HUDEP-2 (cell line): Measurements from ENCODE around the gene OAF.
"Not testable (repeated sequence)": the region's sequence is repeated elsewhere in the genome, so short reads cannot be mapped to it uniquely, and the experiment has no call there.

Experiments used
- DNase-seq, 76 experiments: peaks; one replicate each; lab custom pipeline; 2025; ENCODE audit not compliant: unreplicated experiment in 76 of 76; lab: John Stamatoyannopoulos, UW

OAF gene

DNA sequence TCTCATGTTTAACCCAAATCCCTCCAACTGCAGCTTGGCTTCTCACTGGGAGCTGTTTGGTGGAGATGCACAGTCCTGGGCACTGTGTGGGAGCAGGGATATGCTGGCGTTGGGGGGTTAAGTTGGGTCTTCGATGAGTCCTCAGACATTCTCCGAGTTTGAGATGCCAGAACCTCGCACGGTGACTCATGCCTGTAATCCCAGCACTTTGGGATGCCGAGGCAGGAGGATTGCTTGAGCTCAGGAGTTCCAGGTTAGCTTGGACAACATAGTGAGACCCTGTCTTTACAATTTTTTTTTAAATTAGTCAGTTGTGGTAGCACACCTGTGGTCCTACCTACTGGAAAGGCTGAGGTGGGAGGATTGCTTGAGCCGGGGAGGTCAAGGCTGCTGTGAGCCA is 49.8 kb downstream of the OAF start:
- no peak for DNase-seq

DNA sequence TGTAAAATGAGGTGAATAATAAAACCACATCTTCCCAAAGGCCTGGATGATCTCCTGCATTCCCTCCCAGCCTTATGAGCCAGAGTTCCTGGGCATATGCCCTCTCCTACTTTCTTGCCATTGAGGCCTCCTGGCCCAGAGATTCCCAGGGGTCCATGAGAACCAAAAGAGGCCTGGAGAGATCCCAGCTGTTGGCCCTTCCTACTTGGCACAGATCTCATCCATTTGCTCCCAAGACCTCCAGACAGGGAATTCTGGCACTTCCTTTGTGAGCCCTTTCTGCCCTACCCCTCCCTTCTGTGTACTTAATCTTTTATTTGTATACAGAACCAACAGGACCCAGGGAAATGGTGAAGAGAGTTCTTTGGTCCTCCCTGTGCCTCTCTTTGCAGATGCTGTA is 50.5 kb downstream of the OAF start:
- DNase-seq = no peak

DNA sequence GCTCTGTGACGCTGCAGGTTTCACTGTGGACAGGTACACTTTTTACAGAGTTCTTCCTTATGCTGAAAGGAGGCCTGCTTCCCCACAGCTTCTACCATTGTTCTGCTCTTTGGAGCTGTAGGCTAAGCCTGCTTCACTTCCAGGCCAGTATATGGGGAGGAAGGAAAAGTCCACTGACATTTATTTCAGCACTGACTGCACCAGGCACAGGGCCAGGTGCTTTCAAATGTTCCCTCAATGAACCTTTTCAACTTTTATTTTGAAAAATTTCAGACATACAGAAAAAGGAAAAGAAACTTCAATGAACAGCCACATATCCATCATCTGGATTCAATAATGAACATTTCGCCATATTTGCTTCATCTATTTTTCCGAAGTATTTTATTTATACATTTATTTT is 51.1 kb downstream of the OAF start:
- no peak for DNase-seq

DNA sequence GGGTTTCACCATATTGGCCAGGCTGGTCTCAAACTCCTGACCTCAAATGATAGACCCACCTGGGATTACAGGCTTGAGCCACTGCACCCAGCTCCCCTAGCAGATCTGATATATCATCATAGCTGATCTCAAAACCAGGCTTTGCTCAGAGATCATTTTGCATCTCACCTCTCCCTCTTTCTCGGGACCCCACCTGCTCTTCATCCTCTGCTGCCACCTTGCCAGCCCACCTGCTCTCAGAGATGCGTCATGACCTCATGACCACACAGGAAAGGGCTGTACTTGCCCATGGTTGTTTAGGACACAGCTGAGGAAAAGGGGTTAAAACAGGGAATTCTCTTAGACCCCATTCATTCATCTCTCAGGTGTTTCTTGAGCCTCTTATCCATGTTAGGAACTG is 56.5 kb downstream of the OAF start:
- DNase-seq = no peak

DNA sequence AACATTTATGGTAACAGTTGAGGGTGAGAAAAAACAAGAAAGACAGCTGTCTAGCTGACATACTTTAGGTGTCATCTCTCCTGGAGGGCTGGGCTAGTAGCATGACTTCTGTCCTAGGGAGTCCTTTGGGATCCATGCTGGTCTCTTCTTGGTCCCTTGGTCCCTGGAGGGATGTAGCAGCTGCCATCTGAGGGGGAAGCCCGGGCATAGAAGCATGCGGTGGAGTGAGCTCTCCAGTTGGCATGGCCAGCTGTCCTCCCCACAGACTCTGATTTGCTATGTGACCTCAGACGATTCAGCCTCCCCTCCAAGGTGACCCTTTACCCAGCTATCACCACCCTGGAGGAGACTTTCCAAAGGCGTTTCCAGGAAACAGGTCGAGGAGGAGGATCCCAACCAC is 57.9 kb downstream of the OAF start:
- DNase-seq = no peak

DNA sequence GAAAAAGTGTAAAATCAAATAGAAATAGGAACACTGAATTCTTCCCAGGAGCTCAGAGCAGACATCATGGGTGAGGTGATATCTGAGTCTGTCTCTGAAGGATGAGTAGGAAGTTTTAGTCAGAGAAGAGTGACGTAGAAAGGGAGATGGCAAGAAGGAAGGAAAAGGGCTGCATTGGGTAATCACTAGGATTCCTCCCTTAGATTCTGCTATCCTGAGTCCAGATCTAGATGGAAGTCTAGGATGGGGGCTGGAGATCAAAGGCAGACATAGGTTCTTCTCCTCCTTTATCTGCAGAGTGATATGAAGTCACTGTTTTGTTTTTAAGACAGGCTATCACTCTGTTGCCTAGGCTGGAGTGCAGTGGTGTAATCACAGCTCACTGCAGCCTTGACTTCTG is 59.6 kb downstream of the OAF start:
- DNase-seq = no peak

DNA sequence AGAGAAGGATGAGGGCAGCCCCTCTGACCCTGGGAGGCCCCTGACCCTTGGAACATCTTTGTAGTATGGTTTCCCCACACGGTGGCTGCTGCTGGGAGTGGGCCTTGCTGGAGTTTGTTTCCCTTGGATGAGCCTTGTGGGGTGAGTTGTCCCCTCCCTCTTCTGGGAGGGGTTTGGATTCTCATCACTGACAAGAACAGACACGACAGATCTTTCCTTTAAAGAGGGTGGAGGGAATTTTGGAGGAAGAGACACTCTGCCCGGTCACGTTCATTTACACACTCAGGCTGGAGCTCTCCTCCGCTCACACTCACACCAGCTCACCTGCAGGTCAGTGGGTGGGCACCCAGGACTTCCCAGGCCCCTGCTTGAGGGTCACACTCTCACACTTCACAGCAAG is 60.8 kb downstream of the OAF start:
- DNase-seq = no peak

DNA sequence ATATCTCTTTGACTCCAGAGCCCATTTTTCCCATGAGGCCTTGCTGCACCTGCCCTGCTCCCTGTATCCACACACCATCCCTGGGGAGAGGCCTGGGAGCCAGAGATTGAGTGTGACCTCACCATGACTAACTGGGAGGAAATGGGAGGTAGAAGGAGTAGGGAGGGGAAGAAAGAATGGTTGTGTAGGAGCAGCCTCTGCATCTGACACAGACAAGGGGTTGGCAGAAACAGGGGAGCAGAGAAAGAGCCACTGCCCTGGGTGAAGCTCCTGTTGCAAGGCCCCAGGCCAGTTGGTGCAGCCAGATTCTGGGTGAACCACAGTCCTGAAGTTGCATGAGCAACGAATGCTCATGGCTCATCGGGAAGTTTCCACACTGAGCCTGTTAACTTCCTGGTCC is 61.5 kb downstream of the OAF start:
- no peak for DNase-seq

DNA sequence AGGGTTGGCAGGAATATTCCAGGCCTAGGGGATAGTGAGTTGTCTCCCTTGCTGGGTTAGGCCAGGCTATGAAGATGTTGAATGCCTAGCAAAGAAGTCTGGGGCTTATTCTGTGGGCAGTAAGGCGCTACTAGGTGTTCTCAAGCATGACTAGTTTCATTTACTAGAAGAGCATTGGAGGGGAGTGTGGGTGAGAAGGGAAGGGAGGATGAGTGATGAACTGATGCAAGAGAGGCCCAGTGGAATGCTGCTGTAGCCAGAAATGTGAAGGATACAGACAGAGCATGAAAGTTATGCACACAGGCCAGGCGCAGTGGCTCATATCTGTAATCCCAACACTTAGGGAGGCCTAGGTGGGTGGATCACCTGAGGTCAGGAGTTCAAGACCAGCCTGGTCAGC is 62.6 kb downstream of the OAF start:
- DNase-seq = no peak

DNA sequence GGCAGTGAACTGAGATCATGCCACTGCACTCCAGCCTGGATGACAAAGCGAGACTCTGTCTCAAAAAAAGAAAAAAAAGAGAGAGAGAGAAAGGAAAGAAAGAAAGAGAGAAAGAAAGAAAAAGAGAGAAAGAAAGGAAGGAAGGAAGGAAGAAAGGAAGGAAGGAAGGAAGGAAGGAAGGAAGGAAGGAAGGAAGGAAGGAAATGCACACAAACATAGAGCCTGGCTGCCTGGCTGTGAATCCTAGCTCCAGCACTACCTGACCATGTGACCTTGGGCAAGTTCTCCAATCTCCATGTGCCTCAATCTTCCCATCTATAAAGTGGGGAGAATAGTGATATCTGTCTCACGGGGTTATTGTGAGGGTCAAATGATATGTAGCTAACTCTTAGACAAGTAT is 63.1 kb downstream of the OAF start:
- DNase-seq = not testable (repeated sequence)

DNA sequence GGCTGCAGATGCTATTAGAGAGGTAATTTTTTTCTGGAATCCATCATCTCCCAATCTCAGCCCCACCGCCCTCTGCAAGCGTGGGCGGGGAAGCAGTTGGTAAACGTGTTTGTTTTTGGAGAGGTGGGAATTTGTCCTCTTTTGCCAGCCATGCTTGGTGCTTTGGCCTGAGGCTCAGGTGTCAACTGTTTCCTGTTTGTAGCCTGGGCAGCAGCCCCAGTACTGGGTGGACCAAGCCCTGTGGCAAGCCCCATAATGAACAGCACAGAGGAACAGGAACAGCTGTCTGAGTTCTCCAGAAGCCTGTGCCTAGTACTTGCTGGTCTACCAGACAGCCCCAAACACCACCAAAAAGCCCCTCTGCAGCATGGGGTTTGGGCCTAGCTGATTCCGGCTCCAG is 68.7 kb downstream of the OAF start:
- no peak for DNase-seq
